ENCODE results near the gene FABP2.

GRCh38 chr4:119313237-119313636 is 8.7 kb downstream of the FABP2 start:
- no peak for TF ChIP-seq CTCF (conservative IDR thresholded peaks at IDR 0.05; ENCODE audit: low read depth in 2 of 2)
- TF ChIP-seq POLR2AphosphoS5 (IDR thresholded peaks at IDR 0.05; ENCODE audit: low read depth), result no peak
- TF ChIP-seq EZH2 (IDR thresholded peaks at IDR 0.05; ENCODE audit: low read depth, unreplicated experiment), result no peak
- no peak for TF ChIP-seq STAT1 (IDR thresholded peaks at IDR 0.05; ENCODE audit: unreplicated experiment)
- TF ChIP-seq EZH2phosphoT487 (IDR thresholded peaks at IDR 0.05; ENCODE audit: unreplicated experiment), result no peak
- no peak for TF ChIP-seq REST (IDR thresholded peaks at IDR 0.05; ENCODE audit: unreplicated experiment)
